GM21390 (cell line): Measurements from ENCODE around the gene ARHGAP27.

ENCODE experiments used
- ATAC-seq: cut with Tn5 transposase; IDR thresholded peaks from one replicate; pipeline ENCODE4 v1.9.1; 2021; ENCODE audit not compliant: unreplicated experiment

ARHGAP27 gene

GRCh38 chr17:45386178-45386577, 46.5 kb downstream of the ARHGAP27 start:
- ATAC-seq, result no peak

- ATAC-seq, result no peak
These were observed 47.2 kb downstream of the ARHGAP27 start for GRCh38 chr17:45385331-45385997.

GRCh38 chr17:45384789-45385262, 47.8 kb downstream of the ARHGAP27 start:
- ATAC-seq, result no peak

- ATAC-seq, result no peak
These were observed 48.5 kb downstream of the ARHGAP27 start for GRCh38 chr17:45384047-45384788.

- no peak for ATAC-seq
These were observed 49.7 kb downstream of the ARHGAP27 start for GRCh38 chr17:45383003-45383402.

- ATAC-seq, result no peak
These were observed 50.4 kb downstream of the ARHGAP27 start for GRCh38 chr17:45382226-45382625.

GRCh38 chr17:45380991-45381390, 51.7 kb downstream of the ARHGAP27 start:
- ATAC-seq, result no peak

GRCh38 chr17:45380046-45380765, 52.5 kb downstream of the ARHGAP27 start:
- ATAC-seq, result no peak

GRCh38 chr17:45377401-45377800, 55.3 kb downstream of the ARHGAP27 start:
- no peak for ATAC-seq

GRCh38 chr17:45376171-45377005, 56.3 kb downstream of the ARHGAP27 start:
- ATAC-seq, result no peak

- no peak for ATAC-seq
These were observed 58.2 kb downstream of the ARHGAP27 start for GRCh38 chr17:45374501-45374900.

GRCh38 chr17:45372325-45372869, 60.3 kb downstream of the ARHGAP27 start:
- no peak for ATAC-seq

- no peak for ATAC-seq
These were observed 61.0 kb downstream of the ARHGAP27 start for GRCh38 chr17:45371414-45372324.

GRCh38 chr17:45370949-45371413, 61.7 kb downstream of the ARHGAP27 start:
- ATAC-seq, result no peak

GRCh38 chr17:45369421-45369820, 63.2 kb downstream of the ARHGAP27 start:
- ATAC-seq, result no peak

GRCh38 chr17:45368651-45369050, 64.0 kb downstream of the ARHGAP27 start:
- no peak for ATAC-seq

- no peak for ATAC-seq
These were observed 65.5 kb downstream of the ARHGAP27 start for GRCh38 chr17:45367216-45367615.

- no peak for ATAC-seq
These were observed 66.0 kb downstream of the ARHGAP27 start for GRCh38 chr17:45366691-45367090.

- ATAC-seq, result no peak
These were observed 66.6 kb downstream of the ARHGAP27 start for GRCh38 chr17:45366049-45366448.
